ENCODE results near the gene SEC22A.

Gene SEC22A

GRCh38 chr3:123271466-123272159 is 69.9 kb downstream of the SEC22A start:
- H3K27me3 ChIP-seq (replicated peaks in 2 of 5; ENCODE audit: control insufficient read depth in 4 of 5, insufficient read depth in 5 of 5, low read length in 4 of 5) = no peaks in the 10 kb centered on the region
- ChIA-PET POLR2A (no interaction called here), CTCF (interaction anchor here (0.6 kb wide), 1 partner anchor 176 kb away, joined by 3 read pairs; no protein-coding TSS in a partner anchor)
- 72% methylated on average over 4 of the region's 5 CpGs for WGBS (ENCODE audit: insufficient coverage)
- H3K9me3 ChIP-seq (ENCODE audit: control extremely low read depth in 1 of 5, control insufficient read depth in 4 of 5, insufficient read depth in 2 of 5, low read depth in 1 of 5, low read length in 4 of 5) = peaks cover 0 to 4% (median 1%) of the 10 kb centered on the region in 5 experiments
- no peak overlapping the region for H3K27ac ChIP-seq (ENCODE audit: insufficient read depth in 1 of 2, low read depth in 1 of 2, low read length in 2 of 2, poor library complexity in 1 of 2, severe bottlenecking in 2 of 2)
- H3K4me3 ChIP-seq (ENCODE audit: control insufficient read depth in 1 of 7, extremely low read depth in 1 of 7, insufficient read depth in 4 of 7, low read depth in 2 of 7, low read length in 6 of 7) = no peak overlapping the region
- peaks cover 2 to 10% (median 4%) of the 10 kb centered on the region in 4 experiments for H3K36me3 ChIP-seq (ENCODE audit: control insufficient read depth in 4 of 4, insufficient read depth in 4 of 4, low read length in 3 of 4)
- no peaks in the 10 kb centered on the region for H3K4me1 ChIP-seq (ENCODE audit: control extremely low read depth in 1 of 4, control insufficient read depth in 4 of 4, insufficient read depth in 4 of 4, low read length in 3 of 4)
- no peak for DNase-seq

- DNase-seq = no peak
- no peaks in the 10 kb centered on the region for H3K9me3 ChIP-seq (ENCODE audit: control extremely low read depth in 1 of 5, control insufficient read depth in 4 of 5, insufficient read depth in 2 of 5, low read depth in 1 of 5, low read length in 4 of 5)
- CTCF ChIA-PET = interaction anchor here (1.0 kb wide), 1 partner anchor 9 kb away, joined by 3 read pairs; no protein-coding TSS in a partner anchor
- H3K4me3 ChIP-seq (ENCODE audit: control insufficient read depth in 1 of 7, extremely low read depth in 1 of 7, insufficient read depth in 4 of 7, low read depth in 2 of 7, low read length in 6 of 7) = no peak overlapping the region
- no peak overlapping the region for H3K27ac ChIP-seq (ENCODE audit: insufficient read depth in 1 of 2, low read depth in 1 of 2, low read length in 2 of 2, poor library complexity in 1 of 2, severe bottlenecking in 2 of 2)
- no peaks in the 10 kb centered on the region for H3K27me3 ChIP-seq (replicated peaks in 2 of 5; ENCODE audit: control insufficient read depth in 4 of 5, insufficient read depth in 5 of 5, low read length in 4 of 5)
- POLR2A ChIA-PET = no interaction called here
- no peaks in the 10 kb centered on the region for H3K4me1 ChIP-seq (ENCODE audit: control extremely low read depth in 1 of 4, control insufficient read depth in 4 of 4, insufficient read depth in 4 of 4, low read length in 3 of 4)
- H3K36me3 ChIP-seq (ENCODE audit: control insufficient read depth in 4 of 4, insufficient read depth in 4 of 4, low read length in 3 of 4) = peaks cover 2 to 10% (median 4%) of the 10 kb centered on the region in 4 experiments
- WGBS (ENCODE audit: insufficient coverage) = 100% methylated on average over 1 of the region's 2 CpGs
Observed at GRCh38 chr3:123272547-123272946, 70.8 kb downstream of the SEC22A start.

DNA sequence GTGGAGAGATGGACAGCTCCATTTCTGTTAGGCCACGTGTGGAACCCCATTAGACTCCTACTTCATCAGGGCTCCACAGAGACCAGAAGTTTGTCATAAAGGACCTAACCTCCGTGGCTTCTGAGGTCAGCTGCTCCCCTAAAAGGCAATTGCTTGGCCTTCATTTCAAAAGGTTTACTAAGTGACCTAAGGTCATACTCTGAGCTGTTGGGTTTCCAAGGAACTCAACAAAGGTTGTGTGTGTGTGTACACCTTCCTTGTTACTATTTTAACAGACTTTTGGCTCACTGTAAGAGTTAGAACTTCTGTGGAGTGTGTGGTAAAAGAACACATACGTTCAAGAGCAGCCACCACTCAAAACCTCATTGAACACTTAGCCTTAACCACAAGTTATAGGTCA is 73.9 kb downstream of the SEC22A start:
- no peaks in the 10 kb centered on the region for H3K9me3 ChIP-seq (ENCODE audit: control extremely low read depth in 1 of 5, control insufficient read depth in 4 of 5, insufficient read depth in 2 of 5, low read depth in 1 of 5, low read length in 4 of 5)
- no peaks in the 10 kb centered on the region for H3K27me3 ChIP-seq (replicated peaks in 2 of 5; ENCODE audit: control insufficient read depth in 4 of 5, insufficient read depth in 5 of 5, low read length in 4 of 5)
- ChIA-PET POLR2A (no interaction called here), CTCF (interaction anchor here (1.2 kb wide), 1 partner anchor 15 kb away, joined by 3 read pairs; no protein-coding TSS in a partner anchor)
- H3K4me3 ChIP-seq (ENCODE audit: control insufficient read depth in 1 of 7, extremely low read depth in 1 of 7, insufficient read depth in 4 of 7, low read depth in 2 of 7, low read length in 6 of 7) = no peak overlapping the region
- WGBS (ENCODE audit: insufficient coverage) = 100% methylated on average over 2 of the region's 3 CpGs
- H3K27ac ChIP-seq (ENCODE audit: insufficient read depth in 1 of 2, low read depth in 1 of 2, low read length in 2 of 2, poor library complexity in 1 of 2, severe bottlenecking in 2 of 2) = no peak overlapping the region
- no peaks in the 10 kb centered on the region for H3K4me1 ChIP-seq (ENCODE audit: control extremely low read depth in 1 of 4, control insufficient read depth in 4 of 4, insufficient read depth in 4 of 4, low read length in 3 of 4)
- peaks cover 0 to 10% (median 3%) of the 10 kb centered on the region in 4 experiments for H3K36me3 ChIP-seq (ENCODE audit: control insufficient read depth in 4 of 4, insufficient read depth in 4 of 4, low read length in 3 of 4)
- DNase-seq = no peak

DNA sequence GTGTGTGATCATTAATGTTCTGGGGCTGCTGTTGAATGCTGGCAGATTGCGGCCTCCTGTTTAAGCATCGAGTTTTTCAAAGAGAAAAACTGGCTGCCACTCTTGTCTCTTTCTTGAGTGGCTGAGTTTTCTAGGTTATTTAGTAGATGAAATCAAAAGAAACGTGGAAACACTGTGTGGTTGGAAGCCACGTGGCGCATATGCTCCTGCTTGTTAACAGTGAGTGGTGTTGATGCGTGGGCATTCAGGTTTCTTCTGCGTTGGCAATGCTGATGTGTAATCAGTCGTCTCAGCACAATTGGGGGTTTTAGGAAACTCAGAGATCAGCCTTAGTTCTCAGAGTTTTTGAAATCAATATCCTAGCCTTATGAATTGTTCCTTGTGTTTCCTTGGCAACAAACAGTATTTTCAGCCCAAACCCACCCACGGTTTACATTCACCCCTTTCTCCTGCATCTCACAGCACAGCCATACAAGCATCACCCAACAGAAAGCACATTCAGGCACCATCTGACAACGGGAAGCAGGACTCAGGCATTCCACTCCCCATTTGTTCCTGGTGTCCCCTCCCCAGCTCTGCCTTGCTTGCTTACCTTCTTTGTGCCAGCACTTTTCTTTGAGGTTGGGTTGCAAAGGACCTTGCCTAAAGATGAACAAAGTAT is 74.7 kb downstream of the SEC22A start:
- Histone ChIP-seq H3K36me3 (ENCODE audit: control insufficient read depth in 4 of 4, insufficient read depth in 4 of 4, low read length in 3 of 4) (peaks cover 0 to 10% (median 1%) of the 10 kb centered on the region in 4 experiments), H3K27me3 (replicated peaks in 2 of 5; ENCODE audit: control insufficient read depth in 4 of 5, insufficient read depth in 5 of 5, low read length in 4 of 5) (no peaks in the 10 kb centered on the region), H3K4me1 (ENCODE audit: control extremely low read depth in 1 of 4, control insufficient read depth in 4 of 4, insufficient read depth in 4 of 4, low read length in 3 of 4) (no peaks in the 10 kb centered on the region), H3K27ac (ENCODE audit: insufficient read depth in 1 of 2, low read depth in 1 of 2, low read length in 2 of 2, poor library complexity in 1 of 2, severe bottlenecking in 2 of 2) (no peak overlapping the region), H3K4me3 (ENCODE audit: control insufficient read depth in 1 of 7, extremely low read depth in 1 of 7, insufficient read depth in 4 of 7, low read depth in 2 of 7, low read length in 6 of 7) (no peak overlapping the region), H3K9me3 (ENCODE audit: control extremely low read depth in 1 of 5, control insufficient read depth in 4 of 5, insufficient read depth in 2 of 5, low read depth in 1 of 5, low read length in 4 of 5) (no peaks in the 10 kb centered on the region)
- ChIA-PET POLR2A (no interaction called here), CTCF (no interaction called here)
- WGBS (ENCODE audit: insufficient coverage) = 93% methylated on average over 10 of the region's 10 CpGs
- no peak for DNase-seq

GRCh38 chr3:123277106-123277505 is 75.4 kb downstream of the SEC22A start:
- Histone ChIP-seq H3K9me3 (ENCODE audit: control extremely low read depth in 1 of 5, control insufficient read depth in 4 of 5, insufficient read depth in 2 of 5, low read depth in 1 of 5, low read length in 4 of 5) (no peaks in the 10 kb centered on the region), H3K27ac (ENCODE audit: insufficient read depth in 1 of 2, low read depth in 1 of 2, low read length in 2 of 2, poor library complexity in 1 of 2, severe bottlenecking in 2 of 2) (no peak overlapping the region), H3K36me3 (ENCODE audit: control insufficient read depth in 4 of 4, insufficient read depth in 4 of 4, low read length in 3 of 4) (peaks cover 0 to 4% (median 0%) of the 10 kb centered on the region in 4 experiments), H3K27me3 (replicated peaks in 2 of 5; ENCODE audit: control insufficient read depth in 4 of 5, insufficient read depth in 5 of 5, low read length in 4 of 5) (no peaks in the 10 kb centered on the region), H3K4me1 (ENCODE audit: control extremely low read depth in 1 of 4, control insufficient read depth in 4 of 4, insufficient read depth in 4 of 4, low read length in 3 of 4) (no peaks in the 10 kb centered on the region), H3K4me3 (ENCODE audit: control insufficient read depth in 1 of 7, extremely low read depth in 1 of 7, insufficient read depth in 4 of 7, low read depth in 2 of 7, low read length in 6 of 7) (no peak overlapping the region)
- ChIA-PET CTCF (no interaction called here), POLR2A (no interaction called here)
- 97% methylated on average over 6 of the region's 6 CpGs for WGBS (ENCODE audit: insufficient coverage)
- DNase-seq = no peak

GRCh38 chr3:123278446-123278845 is 76.7 kb downstream of the SEC22A start:
- Histone ChIP-seq H3K4me3 (ENCODE audit: control insufficient read depth in 1 of 7, extremely low read depth in 1 of 7, insufficient read depth in 4 of 7, low read depth in 2 of 7, low read length in 6 of 7) (no peak overlapping the region), H3K9me3 (ENCODE audit: control extremely low read depth in 1 of 5, control insufficient read depth in 4 of 5, insufficient read depth in 2 of 5, low read depth in 1 of 5, low read length in 4 of 5) (no peaks in the 10 kb centered on the region), H3K27ac (ENCODE audit: insufficient read depth in 1 of 2, low read depth in 1 of 2, low read length in 2 of 2, poor library complexity in 1 of 2, severe bottlenecking in 2 of 2) (no peak overlapping the region), H3K27me3 (replicated peaks in 2 of 5; ENCODE audit: control insufficient read depth in 4 of 5, insufficient read depth in 5 of 5, low read length in 4 of 5) (no peaks in the 10 kb centered on the region), H3K36me3 (ENCODE audit: control insufficient read depth in 4 of 4, insufficient read depth in 4 of 4, low read length in 3 of 4) (no peaks in the 10 kb centered on the region), H3K4me1 (ENCODE audit: control extremely low read depth in 1 of 4, control insufficient read depth in 4 of 4, insufficient read depth in 4 of 4, low read length in 3 of 4) (no peaks in the 10 kb centered on the region)
- DNase-seq = no peak
- WGBS (ENCODE audit: insufficient coverage) = 94% methylated on average over 4 of the region's 5 CpGs
- CTCF ChIA-PET = no interaction called here
- POLR2A ChIA-PET = no interaction called here

GRCh38 chr3:123279121-123279520 is 77.4 kb downstream of the SEC22A start:
- no peak overlapping the region for H3K4me3 ChIP-seq (ENCODE audit: control insufficient read depth in 1 of 7, extremely low read depth in 1 of 7, insufficient read depth in 4 of 7, low read depth in 2 of 7, low read length in 6 of 7)
- POLR2A ChIA-PET = no interaction called here
- H3K36me3 ChIP-seq (ENCODE audit: control insufficient read depth in 4 of 4, insufficient read depth in 4 of 4, low read length in 3 of 4) = no peaks in the 10 kb centered on the region
- WGBS (ENCODE audit: insufficient coverage) = 89% methylated on average over 7 of the region's 7 CpGs
- CTCF ChIA-PET = no interaction called here
- H3K9me3 ChIP-seq (ENCODE audit: control extremely low read depth in 1 of 5, control insufficient read depth in 4 of 5, insufficient read depth in 2 of 5, low read depth in 1 of 5, low read length in 4 of 5) = no peaks in the 10 kb centered on the region
- H3K4me1 ChIP-seq (ENCODE audit: control extremely low read depth in 1 of 4, control insufficient read depth in 4 of 4, insufficient read depth in 4 of 4, low read length in 3 of 4) = no peaks in the 10 kb centered on the region
- no peaks in the 10 kb centered on the region for H3K27me3 ChIP-seq (replicated peaks in 2 of 5; ENCODE audit: control insufficient read depth in 4 of 5, insufficient read depth in 5 of 5, low read length in 4 of 5)
- no peak overlapping the region for H3K27ac ChIP-seq (ENCODE audit: insufficient read depth in 1 of 2, low read depth in 1 of 2, low read length in 2 of 2, poor library complexity in 1 of 2, severe bottlenecking in 2 of 2)
- DNase-seq = no peak
